GM18909 (cell line): ENCODE measurements around the gene MAGEB3.
"Not testable (repeated sequence)": the region's sequence is repeated elsewhere in the genome, so short reads cannot be mapped to it uniquely, and the experiment has no call there.

Source experiments
- ATAC-seq: cut with Tn5 transposase; IDR thresholded peaks from one replicate; pipeline ENCODE4 v1.9.1; 2021; ENCODE audit warnings: mild to moderate bottlenecking; ENCODE audit not compliant: unreplicated experiment, poor library complexity

MAGEB3 gene

GRCh38 chrX:30230395-30230794 lies at the start of gene MAGEB3:
TSS of gene MAGEB3 (plus strand) at chrX:30230657. CDS start at chrX:30235925, 5,268 bp downstream.
- ATAC-seq = no peak

GRCh38 chrX:30181353-30181752 lies 49.1 kb upstream of the MAGEB3 start:
- ATAC-seq = peak; percentile 50

GRCh38 chrX:30183554-30183953 lies 46.9 kb upstream of the MAGEB3 start:
- ATAC-seq = no peak

- ATAC-seq = no peak
These were observed 40.0 kb upstream of the MAGEB3 start for GRCh38 chrX:30190426-30190825.

- not testable (repeated sequence) for ATAC-seq
These were observed 36.5 kb upstream of the MAGEB3 start for GRCh38 chrX:30193910-30194309.

GRCh38 chrX:30196322-30196721 lies 34.1 kb upstream of the MAGEB3 start:
- peak; percentile 57 for ATAC-seq

GRCh38 chrX:30212172-30212571 lies 18.3 kb upstream of the MAGEB3 start:
- ATAC-seq = no peak

GRCh38 chrX:30215357-30215843 lies 15.1 kb upstream of the MAGEB3 start, which contains the start of gene MAGEB2:
TSS of gene MAGEB2 (plus strand) at chrX:30215563. CDS start at chrX:30218581, 3,018 bp downstream.
- no peak for ATAC-seq

GRCh38 chrX:30217465-30217864 lies 13.0 kb upstream of the MAGEB3 start:
- ATAC-seq = no peak

- ATAC-seq = no peak
These were observed 11.1 kb upstream of the MAGEB3 start for GRCh38 chrX:30219372-30219771.

- ATAC-seq = no peak
These were observed 9.8 kb upstream of the MAGEB3 start for GRCh38 chrX:30220661-30221060.

GRCh38 chrX:30224536-30224935 lies 5.9 kb upstream of the MAGEB3 start:
- ATAC-seq = no peak

GRCh38 chrX:30228526-30228925 lies 1.9 kb upstream of the MAGEB3 start:
- no peak for ATAC-seq

GRCh38 chrX:30241724-30242415 lies 11.4 kb downstream of the MAGEB3 start, which contains the start of gene MAGEB4:
TSS of gene MAGEB4 (plus strand) at chrX:30242000. CDS start at chrX:30242136, 136 bp downstream.
- ATAC-seq = no peak

GRCh38 chrX:30246769-30247489 lies 16.5 kb downstream of the MAGEB3 start, which contains the start of gene MAGEB1:
TSS of gene MAGEB1 (plus strand) at chrX:30247146. CDS start at chrX:30250494, 3,348 bp downstream.
- ATAC-seq = no peak

- peak; percentile 60 for ATAC-seq
These were observed 18.4 kb downstream of the MAGEB3 start for GRCh38 chrX:30248854-30249253.

- peak; percentile 61 for ATAC-seq
These were observed 22.8 kb downstream of the MAGEB3 start for GRCh38 chrX:30253257-30253656.

- ATAC-seq = no peak
These were observed 29.5 kb downstream of the MAGEB3 start for GRCh38 chrX:30259927-30260326.

- ATAC-seq = no peak
These were observed 30.6 kb downstream of the MAGEB3 start for GRCh38 chrX:30261012-30261411.

- no peak for ATAC-seq
These were observed 32.3 kb downstream of the MAGEB3 start for GRCh38 chrX:30262763-30263162.

GRCh38 chrX:30270639-30271038 lies 40.2 kb downstream of the MAGEB3 start:
- ATAC-seq = no peak
